Type B pancreatic cell (in vitro differentiated cells): Measurements from ENCODE around the gene SYNGR1. TPM values are rescaled to one million over a fixed set of nuclear protein-coding genes. Genes with fewer than 3 reads are reported as not detected.

Experiments used
- DNase-seq: peaks from one replicate; pipeline ENCODE4 v3.0.0; 2021; ENCODE audit warnings: mixed read lengths; ENCODE audit not compliant: unreplicated experiment; ENCODE audit errors: extremely low spot score
- H3K27ac Mint-ChIP-seq: 2 replicates; pipeline ENCODE4 v1.8.0; 2021; ENCODE audit warnings: mild to moderate bottlenecking, mixed read lengths
- H3K27me3 Mint-ChIP-seq: 2 replicates; pipeline ENCODE4 v1.8.0; 2021; ENCODE audit warnings: mixed read lengths
- H3K36me3 Mint-ChIP-seq: 2 replicates; pipeline ENCODE4 v1.8.0; 2021; ENCODE audit warnings: mixed read lengths
- H3K4me1 Mint-ChIP-seq: one replicate; pipeline ENCODE4 v1.8.0; 2021; ENCODE audit warnings: mixed read lengths; ENCODE audit not compliant: unreplicated experiment
- H3K4me3 Mint-ChIP-seq: 2 replicates; pipeline ENCODE4 v1.8.0; 2021; ENCODE audit warnings: mild to moderate bottlenecking, mixed read lengths
- H3K9me3 Mint-ChIP-seq: 2 replicates; pipeline ENCODE4 v1.8.0; 2021; ENCODE audit warnings: mixed read lengths
- CTCF ChIP-seq: fragments of 200-600 bp; sonication (generic); conservative IDR thresholded peaks from 2 replicates; pipeline ENCODE4 v1.5.0; 2021; ENCODE audit warnings: antibody characterized with exemption, mild to moderate bottlenecking
- total RNA-seq: library from RNA; stranded (reverse); gene quantifications from 2 replicates; pipeline ENCODE4 v1.2.1, GENCODE V29; 2021; ENCODE audit warnings: low replicate concordance

SYNGR1 gene
- total RNA-seq, 1 donor from 2014 or later = 41.4 TPM

DNA sequence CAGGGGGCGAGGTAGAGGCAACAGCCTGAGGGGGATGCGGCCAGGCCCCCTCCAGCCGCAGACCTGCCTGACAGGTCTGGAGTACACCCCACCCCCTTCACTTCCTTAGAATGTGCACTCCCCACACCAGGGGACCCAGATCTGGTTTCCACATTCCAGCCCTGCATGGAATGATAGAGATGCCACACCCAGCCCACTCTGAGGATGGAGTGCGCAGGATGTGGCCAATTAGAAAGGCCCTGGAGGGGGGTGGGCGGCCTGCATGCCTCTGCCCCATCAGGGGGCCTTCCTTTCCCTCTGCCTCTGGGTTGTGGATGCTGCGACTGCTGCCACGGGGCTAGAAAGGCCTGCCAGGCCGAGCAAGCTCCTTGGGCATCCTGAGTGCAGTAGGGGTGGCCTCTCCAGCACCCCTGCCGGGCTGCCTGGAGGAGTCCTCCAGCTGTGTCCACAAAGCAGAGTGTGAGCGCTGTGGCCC is 78.8 kb downstream of the SYNGR1 start:
- peaks cover 5% of the 10 kb centered on the region for H3K36me3 Mint-ChIP-seq
- peak; percentile 82 for DNase-seq
- H3K27me3 Mint-ChIP-seq = no peaks in the 10 kb centered on the region
- H3K4me3 Mint-ChIP-seq = peak overlapping the region; percentile 47
- peak overlapping the region; percentile 88 for H3K27ac Mint-ChIP-seq
- no peak for TF ChIP-seq CTCF
- no peaks in the 10 kb centered on the region for H3K9me3 Mint-ChIP-seq
- peaks cover 15% of the 10 kb centered on the region for H3K4me1 Mint-ChIP-seq

GRCh38 chr22:39429186-39429585 is 79.4 kb downstream of the SYNGR1 start:
- TF ChIP-seq CTCF = no peak
- Mint-ChIP-seq H3K36me3 (peaks cover under 1% of the 10 kb centered on the region), H3K4me3 (no peak overlapping the region), H3K27me3 (no peaks in the 10 kb centered on the region), H3K9me3 (no peaks in the 10 kb centered on the region), H3K27ac (peak overlapping the region; percentile 88), H3K4me1 (peaks cover 15% of the 10 kb centered on the region)
- DNase-seq = no peak

DNA sequence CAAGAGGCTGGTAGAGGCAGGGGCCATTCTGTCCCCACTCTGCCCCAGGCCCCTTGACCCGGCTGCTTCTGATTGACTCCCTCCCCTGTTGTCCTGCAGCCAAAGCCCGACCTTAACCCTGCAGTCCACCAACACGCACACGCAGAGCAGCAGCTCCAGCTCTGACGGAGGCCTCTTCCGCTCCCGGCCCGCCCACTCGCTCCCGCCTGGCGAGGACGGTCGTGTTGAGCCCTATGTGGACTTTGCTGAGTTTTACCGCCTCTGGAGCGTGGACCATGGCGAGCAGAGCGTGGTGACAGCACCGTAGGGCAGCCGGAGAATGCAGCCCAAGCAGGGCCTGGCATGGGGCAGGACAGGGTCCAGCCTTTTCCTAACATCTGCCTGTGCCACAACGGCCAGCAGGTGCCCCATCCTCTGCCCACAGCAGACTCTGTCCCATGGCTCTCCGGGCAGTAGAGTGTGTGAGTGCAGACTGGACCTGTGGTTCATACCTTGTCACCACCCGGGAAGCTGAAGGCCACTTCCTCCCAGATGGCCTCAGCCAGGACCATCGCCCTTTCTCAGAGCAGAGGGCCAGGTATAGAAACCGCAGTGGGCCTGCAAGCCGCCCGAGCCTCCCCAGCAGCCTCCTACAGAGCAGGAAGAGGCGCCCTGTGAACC is 80.3 kb downstream of the SYNGR1 start:
- Mint-ChIP-seq H3K36me3 (no peaks in the 10 kb centered on the region), H3K4me1 (peaks cover 15% of the 10 kb centered on the region)

DNA sequence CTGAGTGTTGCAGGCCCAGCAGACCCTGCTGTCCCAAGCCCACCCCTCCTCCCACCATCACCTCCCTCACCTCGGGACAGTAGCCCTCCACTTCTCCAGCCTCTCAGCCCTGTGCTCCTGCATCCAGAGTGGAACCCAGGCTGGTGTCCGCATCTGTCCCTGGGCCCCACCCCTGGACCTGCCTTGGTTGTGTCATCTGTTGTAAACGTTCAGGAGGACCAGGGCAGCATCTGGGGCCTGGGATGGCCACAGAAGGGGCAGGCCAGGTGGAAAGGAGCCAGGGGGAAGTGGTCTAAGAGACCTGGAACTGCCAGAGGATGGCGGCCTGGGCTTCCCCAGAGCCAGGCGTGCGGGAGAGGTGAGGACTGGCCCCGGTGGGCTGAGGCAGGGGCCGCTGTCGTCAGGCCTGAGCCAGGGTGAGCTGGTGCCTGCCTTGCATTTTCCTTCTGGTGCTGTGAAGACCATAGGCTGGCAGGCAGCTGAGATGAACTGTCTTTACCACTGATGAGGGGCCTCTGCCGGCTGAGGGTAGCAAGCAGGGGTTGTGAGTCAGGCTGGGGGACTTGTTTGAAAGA is 80.9 kb downstream of the SYNGR1 start:
- Mint-ChIP-seq H3K27me3 (no peaks in the 10 kb centered on the region), H3K27ac (no peak overlapping the region), H3K4me3 (no peak overlapping the region), H3K4me1 (peaks cover 15% of the 10 kb centered on the region), H3K9me3 (no peaks in the 10 kb centered on the region), H3K36me3 (no peaks in the 10 kb centered on the region)
- no peak for TF ChIP-seq CTCF
- no peak for DNase-seq

More for the DNA sequence above, 80.3 kb downstream of the SYNGR1 start:
- DNase-seq = no peak
- no peaks in the 10 kb centered on the region for H3K9me3 Mint-ChIP-seq
- peak overlapping the region; percentile 47 for H3K4me3 Mint-ChIP-seq
- H3K27ac Mint-ChIP-seq = peak overlapping the region; percentile 11
- no peaks in the 10 kb centered on the region for H3K27me3 Mint-ChIP-seq
- no peak for TF ChIP-seq CTCF

- Mint-ChIP-seq H3K36me3 (no peaks in the 10 kb centered on the region), H3K9me3 (no peaks in the 10 kb centered on the region), H3K27ac (no peak overlapping the region), H3K27me3 (no peaks in the 10 kb centered on the region), H3K4me3 (no peak overlapping the region), H3K4me1 (peaks cover 15% of the 10 kb centered on the region)
- no peak for DNase-seq
- TF ChIP-seq CTCF = no peak
These were observed 81.5 kb downstream of the SYNGR1 start for GRCh38 chr22:39431216-39431801.
